NT2/D1 (cell line): ENCODE data around the gene SFXN5.

Experiments
- DNase-seq: peaks from one replicate; pipeline ENCODE4 v3.0.0-alpha.2; 2011; ENCODE audit warnings: low read depth, low spot score
- H3K27me3 ChIP-seq: 2 replicates; pipeline ENCODE4 v1.6.0; 2011; ENCODE audit warnings: mild to moderate bottlenecking; ENCODE audit not compliant: insufficient read length, insufficient read depth
- H3K36me3 ChIP-seq: 2 replicates; pipeline ENCODE4 v1.6.1; 2011; ENCODE audit warnings: mild to moderate bottlenecking, low read length, mixed read lengths; ENCODE audit not compliant: insufficient read depth, insufficient read length
- H3K4me1 ChIP-seq: 2 replicates; pipeline ENCODE4 v1.5.1; 2011; ENCODE audit not compliant: insufficient read depth, insufficient read length
- H3K4me3 ChIP-seq: 2 replicates; pipeline ENCODE4 v1.5.1; 2011; ENCODE audit warnings: low read depth; ENCODE audit not compliant: insufficient read length
- H3K9ac ChIP-seq: 2 replicates; pipeline ENCODE4 v1.6.0; 2011; ENCODE audit warnings: low read depth; ENCODE audit not compliant: insufficient read length
- H3K9me3 ChIP-seq: 2 replicates; pipeline ENCODE4 v1.5.1; 2011; ENCODE audit warnings: mild to moderate bottlenecking, low read length; ENCODE audit not compliant: insufficient read depth
- SUZ12 ChIP-seq: IDR thresholded peaks from 2 replicates; pipeline ENCODE4 v1.6.1; 2011; ENCODE audit not compliant: insufficient read length, insufficient read depth; ENCODE audit errors: extremely low read depth
- YY1 ChIP-seq: IDR thresholded peaks from 2 replicates; pipeline ENCODE4 v1.6.1; 2011; ENCODE audit not compliant: insufficient read length, insufficient read depth
- ZNF274 ChIP-seq: IDR thresholded peaks from 2 replicates; pipeline ENCODE4 v1.6.1; 2011; ENCODE audit warnings: mild to moderate bottlenecking, low read depth, low read length

SFXN5 gene

GRCh38 chr2:72989770-72990556, 81.5 kb downstream of the SFXN5 start:
- H3K27me3 ChIP-seq, result no peaks in the 10 kb centered on the region
- H3K36me3 ChIP-seq, result peaks cover 35% of the 10 kb centered on the region
- no peak overlapping the region for H3K9ac ChIP-seq
- TF ChIP-seq YY1 (no peak), SUZ12 (no peak), ZNF274 (no peak)
- no peaks in the 10 kb centered on the region for H3K9me3 ChIP-seq
- H3K4me1 ChIP-seq, result peaks cover 7% of the 10 kb centered on the region
- no peak overlapping the region for H3K4me3 ChIP-seq
- no peak for DNase-seq

GRCh38 chr2:72988726-72989273, 82.7 kb downstream of the SFXN5 start:
- Histone ChIP-seq H3K9ac (no peak overlapping the region), H3K4me1 (peaks cover 7% of the 10 kb centered on the region), H3K36me3 (peaks cover 41% of the 10 kb centered on the region), H3K9me3 (no peaks in the 10 kb centered on the region), H3K4me3 (no peak overlapping the region), H3K27me3 (no peaks in the 10 kb centered on the region)
- TF ChIP-seq ZNF274, result no peak
- DNase-seq, result no peak

DNA sequence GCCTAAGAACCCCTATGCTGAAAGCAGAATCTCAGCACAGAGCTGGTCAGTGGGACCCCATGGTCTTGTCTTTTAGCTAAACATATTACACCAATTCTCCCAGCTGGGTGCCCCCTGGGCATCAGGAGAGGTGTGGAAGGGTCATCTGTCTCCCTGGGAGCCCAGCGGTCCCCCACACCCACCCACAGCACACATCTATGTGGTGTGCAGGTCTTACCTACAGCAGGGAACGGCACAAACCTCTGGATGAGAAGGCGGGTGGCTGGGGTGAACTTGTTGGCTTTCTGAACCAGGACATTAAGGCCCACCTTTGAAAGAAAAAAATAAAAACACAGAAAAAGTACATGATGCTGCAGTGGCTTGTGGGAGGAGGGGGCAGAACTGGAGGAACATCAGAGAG, 83.5 kb downstream of the SFXN5 start:
- Histone ChIP-seq H3K9ac (no peak overlapping the region), H3K4me1 (peaks cover 7% of the 10 kb centered on the region), H3K9me3 (no peaks in the 10 kb centered on the region), H3K36me3 (peaks cover 46% of the 10 kb centered on the region), H3K27me3 (no peaks in the 10 kb centered on the region), H3K4me3 (no peak overlapping the region)
- DNase-seq, result no peak
- no peak for TF ChIP-seq YY1
- no peak for TF ChIP-seq ZNF274
- no peak for TF ChIP-seq SUZ12

DNA sequence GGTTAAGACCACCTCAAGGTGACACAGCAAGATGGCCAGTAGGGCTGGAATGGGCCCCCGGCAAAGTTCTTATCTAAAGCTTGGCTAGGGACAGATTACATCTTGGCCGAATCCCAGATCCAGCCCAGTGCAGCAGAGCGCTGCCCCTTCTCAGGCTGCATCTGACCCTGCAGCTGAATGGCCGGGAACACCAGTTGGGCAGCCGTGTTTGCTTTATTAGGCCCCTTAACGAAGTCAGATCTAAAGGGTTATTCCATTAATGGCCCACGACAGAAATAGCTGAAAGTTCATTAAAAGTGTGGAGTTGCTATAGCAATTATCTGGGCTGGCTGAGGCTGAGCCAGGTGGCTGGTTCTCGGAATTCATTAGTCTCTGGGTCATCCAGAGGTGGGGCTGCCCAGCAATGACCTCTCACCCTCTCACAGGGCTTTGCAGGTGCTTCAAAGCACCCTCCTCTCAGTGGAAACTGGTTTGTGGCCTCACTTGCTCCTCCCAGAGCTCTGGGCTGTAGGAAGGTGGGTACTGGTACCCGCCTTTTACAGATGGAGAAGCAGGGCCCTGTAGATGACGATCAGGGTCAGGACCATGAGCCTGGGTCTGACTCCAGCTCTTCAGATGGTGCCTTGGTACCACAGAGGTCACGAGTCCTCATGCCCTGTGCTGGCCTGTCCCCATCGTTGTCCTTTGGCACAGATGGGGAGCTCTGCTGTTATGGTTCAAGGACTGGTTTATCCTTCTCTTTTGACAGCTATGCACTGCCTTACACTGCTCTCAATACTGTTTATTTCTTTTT, 85.4 kb downstream of the SFXN5 start:
- peaks cover 8% of the 10 kb centered on the region for H3K4me1 ChIP-seq
- peaks cover 48% of the 10 kb centered on the region for H3K36me3 ChIP-seq
- H3K9me3 ChIP-seq, result no peaks in the 10 kb centered on the region
- no peak for DNase-seq
- no peaks in the 10 kb centered on the region for H3K27me3 ChIP-seq
- H3K9ac ChIP-seq, result no peak overlapping the region
- TF ChIP-seq ZNF274, result no peak
- no peak for TF ChIP-seq SUZ12
- TF ChIP-seq YY1, result no peak
- no peak overlapping the region for H3K4me3 ChIP-seq

DNA sequence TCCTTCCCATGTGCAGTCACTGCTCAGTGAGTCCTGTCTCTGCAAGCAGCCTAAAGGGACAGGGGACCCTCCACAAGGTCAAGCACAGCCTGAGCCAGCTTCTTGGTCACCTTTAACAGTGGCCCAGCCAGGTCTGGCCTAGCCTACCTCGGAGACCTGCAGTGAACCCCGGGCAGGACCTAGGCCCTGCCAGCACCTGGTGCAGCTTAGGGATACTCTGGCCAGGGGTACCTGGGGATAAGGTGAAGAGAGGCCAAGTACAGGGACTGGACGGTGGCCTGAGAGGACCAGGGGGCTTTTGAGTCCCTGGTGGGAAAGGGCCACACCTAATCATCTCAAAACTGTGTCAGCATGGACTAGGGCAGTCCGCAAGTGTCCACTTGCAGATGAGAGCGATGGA, 86.4 kb downstream of the SFXN5 start:
- Histone ChIP-seq H3K9ac (no peak overlapping the region), H3K4me1 (peaks cover 6% of the 10 kb centered on the region), H3K36me3 (peaks cover 45% of the 10 kb centered on the region), H3K27me3 (no peaks in the 10 kb centered on the region), H3K9me3 (no peaks in the 10 kb centered on the region), H3K4me3 (no peak overlapping the region)
- TF ChIP-seq YY1, result no peak
- TF ChIP-seq SUZ12, result no peak
- TF ChIP-seq ZNF274, result no peak
- no peak for DNase-seq

GRCh38 chr2:72984172-72984671, 87.3 kb downstream of the SFXN5 start:
- Histone ChIP-seq H3K9ac (no peak overlapping the region), H3K36me3 (peaks cover 44% of the 10 kb centered on the region), H3K9me3 (no peaks in the 10 kb centered on the region), H3K4me1 (peaks cover 6% of the 10 kb centered on the region), H3K27me3 (no peaks in the 10 kb centered on the region), H3K4me3 (no peak overlapping the region)
- TF ChIP-seq ZNF274 (no peak), YY1 (no peak), SUZ12 (no peak)
- no peak for DNase-seq

GRCh38 chr2:72983500-72984161, 87.9 kb downstream of the SFXN5 start:
- Histone ChIP-seq H3K9me3 (no peaks in the 10 kb centered on the region), H3K36me3 (peaks cover 39% of the 10 kb centered on the region), H3K27me3 (no peaks in the 10 kb centered on the region), H3K4me3 (no peak overlapping the region), H3K4me1 (peaks cover 6% of the 10 kb centered on the region), H3K9ac (no peak overlapping the region)
- no peak for DNase-seq
- TF ChIP-seq YY1 (no peak), SUZ12 (no peak), ZNF274 (no peak)
